Erythroblast (primary cell): ENCODE measurements around the gene UBAC2.

Source experiments
- GATA1 ChIP-seq: IDR thresholded peaks from 2 replicates; pipeline ENCODE4 v1.6.1; 2011; ENCODE audit warnings: low read depth, mild to moderate bottlenecking, control low read depth, low read length, moderate library complexity
- POLR2A ChIP-seq: IDR thresholded peaks from 2 replicates; pipeline ENCODE4 v1.6.1; 2011; ENCODE audit warnings: mild to moderate bottlenecking, low read length

DNA sequence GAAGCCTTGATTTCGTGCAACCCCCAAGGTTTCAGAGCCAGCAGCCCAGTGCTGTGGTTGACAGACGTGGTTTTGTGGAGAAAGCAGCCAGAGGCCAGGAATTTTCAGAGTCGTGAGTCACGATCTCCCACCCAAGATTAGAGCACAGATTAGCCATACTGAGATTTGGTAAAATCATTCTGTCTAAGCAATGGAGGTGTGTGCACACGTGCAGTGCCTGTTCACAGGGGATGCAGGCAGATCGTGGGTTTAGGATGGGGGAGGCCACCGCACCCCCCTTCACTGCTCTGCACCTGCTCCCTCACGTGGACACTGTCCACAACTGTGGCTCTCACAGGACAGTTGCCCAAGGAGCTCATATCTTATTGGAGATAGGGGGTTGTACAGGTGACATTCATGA lies 153.2 kb downstream of the UBAC2 start:
- TF ChIP-seq POLR2A: no peak
- TF ChIP-seq GATA1: no peak
